Keratinocyte (primary cell): Measurements from ENCODE around the gene FANCC. TPM values are rescaled to one million over a fixed set of nuclear protein-coding genes. Genes with fewer than 3 reads are reported as not detected.

ENCODE experiments used
- DNase-seq: peaks from one replicate; pipeline ENCODE4 v3.0.0-alpha.2; 2011; ENCODE audit warnings: low read depth, missing footprints, low spot score
- FAIRE-seq: peaks from 2 replicates; lab custom pipeline; 2011; peaks lifted over from hg19 to GRCh38; lab: Jason Lieb, UNC
- H2AFZ ChIP-seq: 2 replicates; pipeline ENCODE4 v1.6.0; 2012; ENCODE audit warnings: low read length, control low read depth, inconsistent platforms; ENCODE audit not compliant: control insufficient read depth
- H3K27ac ChIP-seq: 2 replicates; pipeline ENCODE4 v1.5.1; 2011; ENCODE audit warnings: low read length; ENCODE audit not compliant: control insufficient read depth, insufficient read depth
- H3K27me3 ChIP-seq: 3 replicates; pipeline ENCODE4 v1.6.0; 2011; ENCODE audit warnings: low read length; ENCODE audit not compliant: control insufficient read depth, insufficient read depth; ENCODE audit errors: extremely low read depth
- H3K36me3 ChIP-seq, 2 experiments: 2 replicates in 1 of 2; 3 replicates in 1 of 2; pipeline ENCODE4 v1.5.1; 2011; ENCODE audit warnings: low read length in 2 of 2, mild to moderate bottlenecking in 1 of 2; ENCODE audit not compliant: control insufficient read depth in 2 of 2, insufficient read depth in 2 of 2; ENCODE audit errors: extremely low read depth in 1 of 2
- H3K4me1 ChIP-seq: 3 replicates; pipeline ENCODE4 v1.5.1; 2011; ENCODE audit warnings: low read length; ENCODE audit not compliant: control insufficient read depth, insufficient read depth; ENCODE audit errors: extremely low read depth
- H3K4me2 ChIP-seq: 3 replicates; pipeline ENCODE4 v1.6.0; 2011; ENCODE audit warnings: low read depth, low read length; ENCODE audit not compliant: control insufficient read depth, insufficient read depth; ENCODE audit errors: extremely low read depth
- H3K4me3 ChIP-seq, 3 experiments: fragments of 200-600 bp in 1 of 3; sonication (generic) in 1 of 3; 2 replicates in 2 of 3; 3 replicates in 1 of 3; pipeline ENCODE4 v1.5.1; 2011 to 2016; ENCODE audit warnings: low read length in 3 of 3, mild to moderate bottlenecking in 3 of 3, control low read depth in 2 of 3, inconsistent platforms in 1 of 3, low read depth in 1 of 3, mixed read lengths in 1 of 3, mixed run types in 1 of 3, moderate library complexity in 1 of 3; ENCODE audit not compliant: control insufficient read depth in 2 of 3, insufficient read depth in 2 of 3; ENCODE audit errors: extremely low read depth in 1 of 3
- H3K79me2 ChIP-seq: 2 replicates; pipeline ENCODE4 v1.6.0; 2012; ENCODE audit warnings: low read length; ENCODE audit not compliant: control insufficient read depth, insufficient read depth
- H3K9ac ChIP-seq: 3 replicates; pipeline ENCODE4 v1.6.0; 2011; ENCODE audit warnings: low read length; ENCODE audit not compliant: control insufficient read depth, insufficient read depth; ENCODE audit errors: extremely low read depth
- H3K9me1 ChIP-seq: 3 replicates; pipeline ENCODE4 v1.6.0; 2011; ENCODE audit warnings: low read length; ENCODE audit not compliant: control insufficient read depth, insufficient read depth; ENCODE audit errors: extremely low read depth
- H3K9me3 ChIP-seq: 2 replicates; pipeline ENCODE4 v1.5.1; 2012; ENCODE audit warnings: low read depth, low read length; ENCODE audit not compliant: control insufficient read depth
- H4K20me1 ChIP-seq: 3 replicates; pipeline ENCODE4 v1.6.0; 2011; ENCODE audit warnings: low read length; ENCODE audit not compliant: control insufficient read depth, insufficient read depth; ENCODE audit errors: extremely low read depth
- CTCF ChIP-seq, 3 experiments: IDR thresholded peaks in 1 of 3; conservative IDR thresholded peaks in 1 of 3; optimal IDR thresholded peaks in 1 of 3; 2 replicates in 2 of 3; 3 replicates in 1 of 3; pipeline versions ENCODE3 to v1.5.1; 2011; ENCODE audit warnings: low read length in 3 of 3, mild to moderate bottlenecking in 3 of 3, moderate library complexity in 2 of 3, control low read depth in 1 of 3, inconsistent platforms in 1 of 3; ENCODE audit not compliant: insufficient read depth in 2 of 3; ENCODE audit errors: extremely low read depth in 1 of 3
- EZH2 ChIP-seq: IDR thresholded peaks from one replicate; pipeline ENCODE4 v1.6.1; 2012; ENCODE audit warnings: inconsistent platforms, mild to moderate bottlenecking, low read length, moderate library complexity
- dilution Hi-C: fragments of 300-500 bp; cut with MboI; formaldehyde crosslinking; loops from one replicate; pipeline ENCODE4 v1.7.0; 2020; ENCODE audit warnings: low sequenced_read_pairs; ENCODE audit not compliant: extremely low pct_ligation_motif_present
- polyA plus RNA-seq, 5 experiments: library from polyadenylated mRNA; depleted of rRNA in 3 of 5; stranded (reverse) in 3 of 5; stranded (forward) in 1 of 5; unstranded in 1 of 5; fragments of >200 nt; gene quantifications; 1 replicate in 1 of 5; 2 replicates in 3 of 5; 3 replicates in 1 of 5; pipeline versions ENCODE4 v1.2.1 to v1.2.3, GENCODE V29; 2011 to 2012; ENCODE audit warnings: missing spikeins in 2 of 5, low read depth in 1 of 5, low replicate concordance in 1 of 5

FANCC gene
- polyA plus RNA-seq, 1 donor (not counting 4 experiments of a cell fraction or from before 2014, with no cell fraction given) = 8.3 TPM

GRCh38 chr9:95147452-95148207, 169.9 kb downstream of the FANCC start:
- Histone ChIP-seq H3K4me1 (peaks cover 2% of the 10 kb centered on the region), H3K36me3 (no peaks in the 10 kb centered on the region), H2AFZ (no peak overlapping the region), H3K9me1 (no peaks in the 10 kb centered on the region), H3K79me2 (no peaks in the 10 kb centered on the region), H3K4me3 (no peak overlapping the region), H4K20me1 (no peaks in the 10 kb centered on the region), H3K27ac (no peak overlapping the region), H3K9me3 (no peaks in the 10 kb centered on the region), H3K9ac (no peak overlapping the region), H3K4me2 (no peak overlapping the region), H3K27me3 (no peaks in the 10 kb centered on the region)
- TF ChIP-seq EZH2 (no peak), CTCF (optimal IDR thresholded peaks at IDR 0.05 in 1 of 3, IDR thresholded peaks at IDR 0.05 in 1 of 3, conservative IDR thresholded peaks at IDR 0.05 in 1 of 3; ENCODE audit: extremely low read depth in 1 of 3, insufficient read depth in 2 of 3, low read length in 3 of 3) (no peak)
- dilution Hi-C loops = no loop called here
- DNase-seq (no peak), FAIRE-seq (no peak)

GRCh38 chr9:95143591-95144561, 173.6 kb downstream of the FANCC start:
- TF ChIP-seq CTCF (optimal IDR thresholded peaks at IDR 0.05 in 1 of 3, IDR thresholded peaks at IDR 0.05 in 1 of 3, conservative IDR thresholded peaks at IDR 0.05 in 1 of 3; ENCODE audit: extremely low read depth in 1 of 3, insufficient read depth in 2 of 3, low read length in 3 of 3) = no peak
- TF ChIP-seq EZH2 = no peak
- Histone ChIP-seq H4K20me1 (no peaks in the 10 kb centered on the region), H3K4me3 (no peak overlapping the region), H2AFZ (no peak overlapping the region), H3K4me1 (peaks cover 13% of the 10 kb centered on the region), H3K27ac (no peak overlapping the region), H3K36me3 (no peaks in the 10 kb centered on the region), H3K9me1 (no peaks in the 10 kb centered on the region), H3K9me3 (no peaks in the 10 kb centered on the region), H3K4me2 (no peak overlapping the region), H3K79me2 (no peaks in the 10 kb centered on the region), H3K27me3 (no peaks in the 10 kb centered on the region), H3K9ac (no peak overlapping the region)
- no peak for DNase-seq
- dilution Hi-C loops = no loop called here
- no peak for FAIRE-seq
